H9 (cell line): Measurements from ENCODE around the gene ATG101. TPM values are rescaled to one million over a fixed set of nuclear protein-coding genes. Genes with fewer than 3 reads are reported as not detected.

ENCODE experiments used
- DNase-seq: peaks from one replicate; pipeline ENCODE4 v3.0.0-alpha.2; 2017
- H2AFZ ChIP-seq: one replicate; pipeline ENCODE4 v1.6.1; 2013; ENCODE audit warnings: mild to moderate bottlenecking, low read length, control low read depth, moderate library complexity
- H2AK5ac ChIP-seq: 2 replicates; pipeline ENCODE4 v1.6.1; 2013; ENCODE audit warnings: low read length, control low read depth, mixed read lengths; ENCODE audit not compliant: insufficient read length
- H2BK120ac ChIP-seq: one replicate; pipeline ENCODE4 v1.6.1; 2013; ENCODE audit warnings: low read depth, mild to moderate bottlenecking, low read length, control low read depth, inconsistent platforms; ENCODE audit not compliant: poor library complexity, severe bottlenecking
- H2BK12ac ChIP-seq: 2 replicates; pipeline ENCODE4 v1.6.1; 2013; ENCODE audit warnings: low read length, control low read depth, mixed read lengths, low read depth; ENCODE audit not compliant: insufficient read length
- H2BK15ac ChIP-seq: 2 replicates; pipeline ENCODE4 v1.6.1; 2013; ENCODE audit warnings: low read depth, low read length, control low read depth
- H2BK20ac ChIP-seq: one replicate; pipeline ENCODE4 v1.6.1; 2013; ENCODE audit warnings: low read depth, mild to moderate bottlenecking, low read length, control low read depth, inconsistent platforms; ENCODE audit not compliant: poor library complexity, severe bottlenecking
- H2BK5ac ChIP-seq: 2 replicates; pipeline ENCODE4 v1.6.1; 2013; ENCODE audit warnings: low read length, control low read depth, mixed read lengths; ENCODE audit not compliant: insufficient read length
- H3K14ac ChIP-seq: 2 replicates; pipeline ENCODE4 v1.6.1; 2013; ENCODE audit warnings: low read length, control low read depth; ENCODE audit not compliant: insufficient read depth
- H3K18ac ChIP-seq: 2 replicates; pipeline ENCODE4 v1.6.1; 2013; ENCODE audit warnings: low read depth, mild to moderate bottlenecking, mixed read lengths, low read length, control low read depth; ENCODE audit not compliant: insufficient read length
- H3K23ac ChIP-seq: 2 replicates; pipeline ENCODE4 v1.6.1; 2013; ENCODE audit warnings: low read length, control low read depth, mixed read lengths, low read depth; ENCODE audit not compliant: insufficient read length
- H3K23me2 ChIP-seq: 2 replicates; pipeline ENCODE4 v1.6.1; 2013; ENCODE audit warnings: low read depth, mild to moderate bottlenecking, mixed read lengths, low read length, control low read depth; ENCODE audit not compliant: insufficient read length, poor library complexity, severe bottlenecking
- H3K27ac ChIP-seq: 2 replicates; pipeline ENCODE4 v1.5.1; 2013; ENCODE audit warnings: low read length, control low read depth, mixed read lengths, low read depth; ENCODE audit not compliant: insufficient read length
- H3K27me3 ChIP-seq: 2 replicates; pipeline ENCODE4 v1.6.1; 2013; ENCODE audit warnings: low read length, control low read depth, inconsistent platforms; ENCODE audit not compliant: insufficient read depth
- H3K4ac ChIP-seq: 2 replicates; pipeline ENCODE4 v1.6.1; 2013; ENCODE audit warnings: low read depth, mild to moderate bottlenecking, control low read depth, inconsistent platforms, low read length, moderate library complexity
- H3K4me1 ChIP-seq: 2 replicates; pipeline ENCODE4 v1.6.1; 2013; ENCODE audit warnings: low read length, control low read depth, inconsistent platforms; ENCODE audit not compliant: insufficient read depth
- H3K4me2 ChIP-seq: 2 replicates; pipeline ENCODE4 v1.6.1; 2013; ENCODE audit warnings: low read length, control low read depth, mixed read lengths; ENCODE audit not compliant: insufficient read length, insufficient read depth
- H3K56ac ChIP-seq: 2 replicates; pipeline ENCODE4 v1.6.1; 2013; ENCODE audit warnings: low read depth, mild to moderate bottlenecking, mixed read lengths, low read length, control low read depth; ENCODE audit not compliant: insufficient read length
- H3K79me1 ChIP-seq: 2 replicates; pipeline ENCODE4 v1.6.1; 2013; ENCODE audit warnings: low read depth, mild to moderate bottlenecking, moderate library complexity, low read length, control low read depth, inconsistent platforms; ENCODE audit not compliant: insufficient read depth, poor library complexity, severe bottlenecking
- H3K79me2 ChIP-seq: 2 replicates; pipeline ENCODE4 v1.6.1; 2013; ENCODE audit warnings: low read length, control low read depth, inconsistent platforms; ENCODE audit not compliant: insufficient read depth
- H3K9ac ChIP-seq: 2 replicates; pipeline ENCODE4 v1.6.1; 2013; ENCODE audit warnings: low read length, control low read depth, mixed read lengths; ENCODE audit not compliant: insufficient read length; ENCODE audit errors: extremely low read depth
- H3K9me3 ChIP-seq: one replicate; pipeline ENCODE4 v1.6.1; 2013; ENCODE audit warnings: low read depth, low read length, inconsistent platforms; ENCODE audit not compliant: control insufficient read depth
- H3T11ph ChIP-seq: one replicate; pipeline ENCODE4 v1.6.1; 2013; ENCODE audit warnings: mild to moderate bottlenecking, low read length, control low read depth, inconsistent platforms
- H4K20me1 ChIP-seq: one replicate; pipeline ENCODE4 v1.6.1; 2013; ENCODE audit not compliant: control insufficient read depth, insufficient read length, insufficient read depth
- H4K5ac ChIP-seq: 2 replicates; pipeline ENCODE4 v1.6.1; 2013; ENCODE audit warnings: low read depth, mild to moderate bottlenecking, mixed read lengths, low read length, control low read depth; ENCODE audit not compliant: insufficient read length
- H4K8ac ChIP-seq: replicated peaks from 2 replicates; pipeline ENCODE4 v1.6.1; 2013; ENCODE audit warnings: low read length, control low read depth, mixed read lengths, low read depth; ENCODE audit not compliant: insufficient read length
- H4K91ac ChIP-seq: 2 replicates; pipeline ENCODE4 v1.6.1; 2013; ENCODE audit warnings: low read depth, mild to moderate bottlenecking, moderate library complexity, mixed read lengths, low read length, control low read depth; ENCODE audit not compliant: insufficient read length
- H3K27ac Mint-ChIP-seq, 3 experiments: 2 replicates in 2 of 3; 3 replicates in 1 of 3; pipeline ENCODE4 v1.8.0; 2020 to 2021; ENCODE audit warnings: mixed read lengths in 3 of 3, mild to moderate bottlenecking in 1 of 3, moderate library complexity in 1 of 3
- H3K27me3 Mint-ChIP-seq: 2 replicates; pipeline ENCODE4 v1.8.0; 2021; ENCODE audit warnings: low read depth, mild to moderate bottlenecking, moderate library complexity, mixed read lengths
- H3K36me3 Mint-ChIP-seq, 3 experiments: 2 replicates in 2 of 3; 3 replicates in 1 of 3; pipeline ENCODE4 v1.8.0; 2020 to 2021; ENCODE audit warnings: low read depth in 3 of 3, mixed read lengths in 3 of 3; ENCODE audit not compliant: insufficient read depth in 1 of 3
- H3K4me1 Mint-ChIP-seq, 2 experiments: 2 replicates each; pipeline ENCODE4 v1.8.0; 2020; ENCODE audit warnings: mixed read lengths in 2 of 2
- H3K4me3 Mint-ChIP-seq, 2 experiments: 2 replicates in 1 of 2; 3 replicates in 1 of 2; pipeline ENCODE4 v1.8.0; 2020 to 2021; ENCODE audit warnings: mild to moderate bottlenecking in 2 of 2, mixed read lengths in 2 of 2, moderate library complexity in 1 of 2
- H3K9me3 Mint-ChIP-seq, 2 experiments: 2 replicates in 1 of 2; 3 replicates in 1 of 2; pipeline ENCODE4 v1.8.0; 2020; ENCODE audit warnings: mild to moderate bottlenecking in 2 of 2, mixed read lengths in 2 of 2, moderate library complexity in 1 of 2
- WGBS: extraction: QIAGEN DNeasy Blood & Tissue Kit; methylation state at CpG from one replicate; pipeline ENCODE4 v1.1.7; 2013; ENCODE audit warnings: missing lambda C conversion rate, low lambda C conversion rate, mixed read lengths; ENCODE audit not compliant: insufficient read length; ENCODE audit errors: extremely low coverage; 5-methylcytosine and 5-hydroxymethylcytosine counted together
- total RNA-seq: library from RNA; stranded (reverse); gene quantifications from 2 replicates; pipeline ENCODE4 v1.2.1, GENCODE V29; 2021
- TF ChIP-seq, protein P1 (sequence below): fragments of 200-600 bp; sonication (generic); conservative IDR thresholded peaks from 3 replicates; pipeline ENCODE4 v1.8.0; 2021; ENCODE audit warnings: antibody characterized with exemption, mild to moderate bottlenecking

Gene ATG101
- total RNA-seq, 1 experiment from 2014 or later: 58.3 TPM

DNA sequence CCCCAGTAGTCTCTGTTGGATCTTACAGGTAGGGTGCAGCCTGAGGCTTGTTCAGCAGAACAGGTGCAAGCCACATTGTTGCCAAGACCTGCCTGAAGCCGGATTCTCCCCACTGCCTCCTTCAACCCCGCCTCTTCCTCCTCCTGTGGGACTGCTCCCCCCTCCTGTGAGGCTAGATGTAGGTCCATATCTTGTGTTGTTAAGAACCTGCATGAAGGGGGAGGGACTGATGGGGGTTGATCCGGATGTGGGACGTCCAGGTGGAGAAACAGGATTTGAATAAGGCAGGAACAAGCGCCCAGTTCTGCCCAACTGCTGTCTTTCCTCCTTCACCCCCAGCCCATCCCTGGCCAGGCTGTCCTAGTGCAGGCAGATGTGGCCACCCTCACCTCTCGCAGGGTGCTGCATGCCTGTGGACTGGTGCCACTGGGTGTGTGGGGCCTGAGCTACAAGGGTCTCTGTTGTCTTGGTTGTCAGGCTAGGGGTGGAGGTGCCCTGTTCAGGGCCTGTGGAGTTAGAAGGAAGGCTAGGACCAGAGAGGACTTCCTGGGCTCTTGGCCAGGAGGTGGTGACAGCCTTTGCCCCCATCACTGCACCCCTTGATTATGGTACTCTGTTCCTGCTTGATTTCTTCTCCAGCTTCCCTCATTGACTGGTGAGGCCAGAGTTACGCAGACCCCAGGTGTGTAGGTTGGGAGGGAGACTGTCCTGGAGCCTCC, 17.2 kb upstream of the ATG101 start:
- Histone ChIP-seq H2BK15ac (no peak overlapping the region), H4K5ac (no peak overlapping the region), H4K8ac (no peak overlapping the region), H3K4me2 (no peak overlapping the region), H3K4me1 (no peaks in the 10 kb centered on the region; the same call in 1 of the 2 replicates), H3K23ac (no peak overlapping the region), H2BK5ac (no peak overlapping the region), H3K4ac (no peak overlapping the region), H3K27ac (no peak overlapping the region), H2AFZ (no peak overlapping the region), H3K56ac (no peak overlapping the region), H2BK120ac (no peak overlapping the region), H3K23me2 (peaks cover 17% of the 10 kb centered on the region), H2AK5ac (no peak overlapping the region), H3K79me1 (no peaks in the 10 kb centered on the region), H2BK12ac (no peak overlapping the region), H3K14ac (no peak overlapping the region), H3T11ph (no peak overlapping the region), H4K91ac (no peak overlapping the region), H4K20me1 (no peaks in the 10 kb centered on the region), H3K27me3 (peaks cover 7% of the 10 kb centered on the region; the same call in 1 of the 2 replicates), H3K79me2 (no peaks in the 10 kb centered on the region), H3K9ac (no peak overlapping the region), H2BK20ac (no peak overlapping the region), H3K9me3 (no peaks in the 10 kb centered on the region), H3K18ac (no peak overlapping the region)
- peaks cover 0 to 19% (median 13%) of the 10 kb centered on the region in 3 experiments; a peak in 6 of 7 replicates for H3K36me3 Mint-ChIP-seq
- H3K27ac Mint-ChIP-seq: no peak overlapping the region
- no peaks in the 10 kb centered on the region; a peak in 1 of 5 replicates for H3K9me3 Mint-ChIP-seq
- H3K4me3 Mint-ChIP-seq: peak overlapping the region in 1 of 2 experiments; percentile 88; a peak in 3 of 5 replicates
- TF ChIP-seq, protein P1, sequence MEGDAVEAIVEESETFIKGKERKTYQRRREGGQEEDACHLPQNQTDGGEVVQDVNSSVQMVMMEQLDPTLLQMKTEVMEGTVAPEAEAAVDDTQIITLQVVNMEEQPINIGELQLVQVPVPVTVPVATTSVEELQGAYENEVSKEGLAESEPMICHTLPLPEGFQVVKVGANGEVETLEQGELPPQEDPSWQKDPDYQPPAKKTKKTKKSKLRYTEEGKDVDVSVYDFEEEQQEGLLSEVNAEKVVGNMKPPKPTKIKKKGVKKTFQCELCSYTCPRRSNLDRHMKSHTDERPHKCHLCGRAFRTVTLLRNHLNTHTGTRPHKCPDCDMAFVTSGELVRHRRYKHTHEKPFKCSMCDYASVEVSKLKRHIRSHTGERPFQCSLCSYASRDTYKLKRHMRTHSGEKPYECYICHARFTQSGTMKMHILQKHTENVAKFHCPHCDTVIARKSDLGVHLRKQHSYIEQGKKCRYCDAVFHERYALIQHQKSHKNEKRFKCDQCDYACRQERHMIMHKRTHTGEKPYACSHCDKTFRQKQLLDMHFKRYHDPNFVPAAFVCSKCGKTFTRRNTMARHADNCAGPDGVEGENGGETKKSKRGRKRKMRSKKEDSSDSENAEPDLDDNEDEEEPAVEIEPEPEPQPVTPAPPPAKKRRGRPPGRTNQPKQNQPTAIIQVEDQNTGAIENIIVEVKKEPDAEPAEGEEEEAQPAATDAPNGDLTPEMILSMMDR: no peak
- peaks cover 52% of the 10 kb centered on the region for H3K27me3 Mint-ChIP-seq
- WGBS: no CpG with 5 or more reads among the region's 7 CpGs
- DNase-seq: peak; percentile 19
- peaks cover 25 to 31% of the 10 kb centered on the region in 2 experiments for H3K4me1 Mint-ChIP-seq
